ENCODE data around the gene TMC2.

Gene TMC2

GRCh38 chr20:2618815-2619214 is 82.4 kb downstream of the TMC2 start:
- peaks cover 9% of the 10 kb centered on the region for H3K36me3 Mint-ChIP-seq
- H3K27ac Mint-ChIP-seq: no peak overlapping the region
- H3K27me3 Mint-ChIP-seq: peaks cover 56% of the 10 kb centered on the region
- peaks cover 13% of the 10 kb centered on the region for H3K4me1 Mint-ChIP-seq
- peaks cover 2% of the 10 kb centered on the region for H3K9me3 Mint-ChIP-seq
- ATAC-seq: no peak
- H3K4me3 Mint-ChIP-seq: no peak overlapping the region

- Mint-ChIP-seq H3K36me3 (peaks cover 9% of the 10 kb centered on the region), H3K9me3 (peaks cover 2% of the 10 kb centered on the region), H3K27ac (no peak overlapping the region), H3K4me3 (no peak overlapping the region), H3K27me3 (peaks cover 56% of the 10 kb centered on the region), H3K4me1 (peaks cover 13% of the 10 kb centered on the region)
- no peak for ATAC-seq
These were observed 83.0 kb downstream of the TMC2 start for GRCh38 chr20:2619337-2619736.

GRCh38 chr20:2619961-2620595 is 83.7 kb downstream of the TMC2 start:
- H3K36me3 Mint-ChIP-seq: peaks cover 9% of the 10 kb centered on the region
- peaks cover 2% of the 10 kb centered on the region for H3K9me3 Mint-ChIP-seq
- no peak overlapping the region for H3K27ac Mint-ChIP-seq
- H3K27me3 Mint-ChIP-seq: peaks cover 59% of the 10 kb centered on the region
- H3K4me3 Mint-ChIP-seq: no peak overlapping the region
- ATAC-seq: no peak
- peaks cover 13% of the 10 kb centered on the region for H3K4me1 Mint-ChIP-seq

DNA sequence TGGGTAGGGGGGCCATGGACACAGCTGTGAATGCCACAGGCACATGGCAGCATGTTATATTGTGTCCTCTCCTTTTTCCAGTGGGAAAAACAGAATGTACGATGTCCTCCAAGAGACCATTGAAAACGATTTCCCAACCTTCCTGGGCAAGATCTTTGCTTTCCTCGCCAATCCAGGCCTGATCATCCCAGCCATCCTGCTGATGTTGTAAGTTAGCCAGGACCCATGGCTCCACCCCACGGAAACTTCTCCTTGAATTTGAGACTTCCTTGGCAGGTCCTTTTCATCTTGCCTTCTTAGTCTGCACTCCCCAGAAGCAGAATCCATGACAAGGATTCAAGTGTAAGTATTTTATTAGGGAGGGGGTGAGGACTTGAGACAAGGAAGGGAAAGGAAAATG is 87.8 kb downstream of the TMC2 start:
- Mint-ChIP-seq H3K4me3 (no peak overlapping the region), H3K27ac (no peak overlapping the region), H3K9me3 (peaks cover 10% of the 10 kb centered on the region), H3K4me1 (no peaks in the 10 kb centered on the region), H3K27me3 (peaks cover 41% of the 10 kb centered on the region), H3K36me3 (peaks cover 8% of the 10 kb centered on the region)
- ATAC-seq: no peak

- Mint-ChIP-seq H3K36me3 (no peaks in the 10 kb centered on the region), H3K4me3 (no peak overlapping the region), H3K27me3 (peaks cover 33% of the 10 kb centered on the region), H3K9me3 (peaks cover 8% of the 10 kb centered on the region), H3K27ac (no peak overlapping the region), H3K4me1 (no peaks in the 10 kb centered on the region)
- no peak for ATAC-seq
These were observed 88.7 kb downstream of the TMC2 start for GRCh38 chr20:2625062-2625461.

DNA sequence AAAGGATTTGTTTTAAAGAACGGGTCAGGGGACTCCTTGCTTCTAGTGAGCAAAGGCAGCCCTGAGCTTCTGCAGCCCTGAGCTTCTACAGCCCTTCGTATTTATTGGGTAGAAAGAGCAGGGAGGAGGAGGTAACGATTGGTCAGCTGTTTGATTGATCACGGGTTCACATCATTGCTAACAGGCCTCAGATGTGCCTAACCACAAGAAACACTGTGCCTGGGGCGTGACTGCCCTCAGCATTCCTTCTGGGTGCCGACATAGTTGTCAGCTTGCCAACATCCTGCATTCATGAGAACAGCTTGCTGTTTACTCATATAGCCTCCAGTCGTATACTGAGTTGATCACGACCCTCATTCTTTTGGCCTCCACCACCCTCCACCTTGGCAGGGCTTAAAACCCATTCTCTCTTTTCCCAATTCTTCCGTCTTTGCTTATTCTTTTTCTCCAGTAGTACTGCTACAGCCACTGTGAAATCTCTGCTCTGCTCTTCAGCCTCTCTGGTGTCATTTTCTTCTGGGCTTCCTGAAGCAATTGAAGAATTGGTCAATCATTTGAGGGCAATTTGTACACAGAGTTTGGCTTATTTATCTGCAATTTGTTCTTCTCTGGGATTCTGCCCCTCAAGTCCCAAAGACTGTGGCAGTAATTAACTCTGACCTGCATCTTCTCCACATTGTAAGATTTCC is 90.6 kb downstream of the TMC2 start:
- Mint-ChIP-seq H3K4me3 (no peak overlapping the region), H3K27me3 (peaks cover 28% of the 10 kb centered on the region), H3K36me3 (peaks cover 6% of the 10 kb centered on the region), H3K4me1 (no peaks in the 10 kb centered on the region), H3K9me3 (peaks cover 19% of the 10 kb centered on the region), H3K27ac (no peak overlapping the region)
- ATAC-seq: no peak

GRCh38 chr20:2631228-2631627 is 94.9 kb downstream of the TMC2 start:
- H3K9me3 Mint-ChIP-seq: peaks cover 17% of the 10 kb centered on the region
- peaks cover 19% of the 10 kb centered on the region for H3K27me3 Mint-ChIP-seq
- no peak overlapping the region for H3K4me3 Mint-ChIP-seq
- H3K27ac Mint-ChIP-seq: no peak overlapping the region
- H3K4me1 Mint-ChIP-seq: no peaks in the 10 kb centered on the region
- H3K36me3 Mint-ChIP-seq: peaks cover 6% of the 10 kb centered on the region
- no peak for ATAC-seq

GRCh38 chr20:2633381-2633780 is 97.0 kb downstream of the TMC2 start:
- H3K9me3 Mint-ChIP-seq: peaks cover 14% of the 10 kb centered on the region
- peaks cover 19% of the 10 kb centered on the region for H3K27me3 Mint-ChIP-seq
- no peak for ATAC-seq
- no peak overlapping the region for H3K27ac Mint-ChIP-seq
- no peaks in the 10 kb centered on the region for H3K4me1 Mint-ChIP-seq
- H3K4me3 Mint-ChIP-seq: no peak overlapping the region
- H3K36me3 Mint-ChIP-seq: peaks cover 6% of the 10 kb centered on the region

DNA sequence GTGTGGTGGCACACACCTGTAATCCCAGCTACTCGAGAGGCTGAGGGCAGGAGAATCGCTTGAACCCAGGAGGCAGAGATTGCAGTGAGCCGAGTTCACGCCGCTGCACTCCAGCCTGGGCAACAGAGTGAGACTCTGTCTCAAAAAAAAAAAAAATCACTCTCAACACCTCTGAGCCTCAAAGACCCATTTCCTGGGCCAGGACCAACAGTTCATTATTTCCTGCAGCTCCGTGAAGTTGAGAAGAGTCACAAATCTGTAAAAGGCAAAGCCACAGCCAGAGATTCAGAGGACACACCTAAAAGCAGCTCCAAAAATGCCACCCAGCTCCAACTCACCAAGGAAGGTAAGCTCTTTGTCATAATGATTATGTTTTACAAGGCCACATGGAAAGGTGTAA is 100.9 kb downstream of the TMC2 start:
- Mint-ChIP-seq H3K27me3 (peaks cover 9% of the 10 kb centered on the region), H3K36me3 (peaks cover 16% of the 10 kb centered on the region), H3K4me1 (no peaks in the 10 kb centered on the region), H3K27ac (no peak overlapping the region), H3K4me3 (no peak overlapping the region), H3K9me3 (no peaks in the 10 kb centered on the region)
- ATAC-seq: no peak

- Mint-ChIP-seq H3K4me3 (no peak overlapping the region), H3K27ac (no peak overlapping the region), H3K9me3 (no peaks in the 10 kb centered on the region), H3K4me1 (no peaks in the 10 kb centered on the region), H3K27me3 (no peaks in the 10 kb centered on the region), H3K36me3 (peaks cover 21% of the 10 kb centered on the region)
- no peak for ATAC-seq
These were observed 103.9 kb downstream of the TMC2 start for GRCh38 chr20:2640260-2640659.

GRCh38 chr20:2640899-2641298 is 104.5 kb downstream of the TMC2 start:
- ATAC-seq: no peak
- no peaks in the 10 kb centered on the region for H3K9me3 Mint-ChIP-seq
- peaks cover 21% of the 10 kb centered on the region for H3K36me3 Mint-ChIP-seq
- H3K27me3 Mint-ChIP-seq: no peaks in the 10 kb centered on the region
- no peaks in the 10 kb centered on the region for H3K4me1 Mint-ChIP-seq
- H3K27ac Mint-ChIP-seq: no peak overlapping the region
- H3K4me3 Mint-ChIP-seq: no peak overlapping the region

DNA sequence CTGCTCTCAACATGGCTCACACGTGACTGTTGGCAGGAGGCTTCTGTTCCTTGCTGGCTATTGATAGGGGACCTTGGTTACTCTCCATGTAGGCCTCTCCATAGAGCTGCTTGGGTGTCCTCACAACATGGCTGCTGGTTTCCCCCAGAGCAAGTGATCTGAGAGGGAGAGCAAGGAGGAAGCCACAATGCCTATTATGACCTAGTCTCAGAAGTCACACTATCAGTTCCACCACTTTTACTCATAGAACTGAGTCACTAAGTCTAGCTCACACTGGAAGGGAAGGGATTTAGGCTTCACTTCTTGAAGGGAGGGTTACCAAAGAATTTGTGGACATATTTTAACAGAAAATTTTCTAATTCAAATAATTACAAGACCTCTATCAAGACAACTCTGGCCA is 107.3 kb downstream of the TMC2 start:
- Mint-ChIP-seq H3K4me3 (no peak overlapping the region), H3K27ac (no peak overlapping the region), H3K4me1 (no peaks in the 10 kb centered on the region), H3K9me3 (no peaks in the 10 kb centered on the region), H3K27me3 (no peaks in the 10 kb centered on the region), H3K36me3 (peaks cover 21% of the 10 kb centered on the region)
- ATAC-seq: no peak

DNA sequence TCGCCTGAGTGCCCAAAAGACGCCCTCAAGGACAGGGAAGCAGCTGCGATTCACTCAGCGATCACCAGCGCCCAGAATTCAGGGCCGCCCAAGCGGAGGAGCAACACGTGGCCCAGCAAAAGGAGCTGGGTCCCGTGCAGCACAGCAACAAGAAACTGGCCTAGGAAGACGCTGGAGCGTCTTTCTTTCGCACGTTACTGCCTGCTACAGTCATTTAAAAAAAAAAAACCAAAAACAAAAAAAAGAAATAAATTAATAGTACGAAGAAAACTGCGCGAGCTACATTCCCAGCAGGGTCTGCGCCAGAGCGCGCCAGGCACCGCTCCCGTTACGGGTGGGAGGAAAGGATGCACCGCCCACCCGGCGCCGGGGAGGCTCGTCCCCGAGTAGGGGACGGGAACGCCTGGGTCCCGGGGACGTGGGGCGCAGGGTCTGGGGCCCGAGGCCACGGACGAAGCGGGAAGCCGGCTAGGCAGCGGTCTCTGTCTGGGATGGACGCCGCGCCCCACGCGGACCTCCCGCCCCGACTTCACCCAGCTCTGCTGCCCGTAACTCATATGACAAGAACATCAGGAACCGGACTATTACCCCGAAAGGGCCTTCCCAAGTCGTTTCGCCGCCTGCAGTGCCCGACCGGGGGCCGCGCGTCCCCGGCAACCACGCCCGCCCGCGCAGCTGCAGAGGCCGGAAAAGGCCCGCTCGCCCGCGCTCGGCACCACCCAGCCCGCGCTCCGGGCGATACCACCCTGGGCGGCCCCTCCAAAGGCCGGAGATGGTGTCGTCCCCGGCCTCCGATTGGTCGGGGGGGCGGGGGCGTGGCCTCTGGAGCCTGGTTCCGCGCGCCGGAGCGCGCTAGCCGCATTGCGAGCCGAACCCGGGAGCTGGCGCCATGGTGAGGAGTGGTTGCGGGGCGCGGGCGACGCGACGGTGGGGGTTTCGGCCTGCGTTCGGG is 115.7 kb downstream of the TMC2 start, which contains the start of gene NOP56:
Gene NOP56, plus strand, starts transcription at position 861 of the 952 bp plus-strand sequence. Its CDS starts 29 bp downstream, at position 890.
- no peaks in the 10 kb centered on the region for H3K9me3 Mint-ChIP-seq
- H3K27me3 Mint-ChIP-seq: no peaks in the 10 kb centered on the region
- peak; percentile 95 for ATAC-seq
- H3K4me1 Mint-ChIP-seq: peaks cover 37% of the 10 kb centered on the region
- peak within 1 kb of the TSS; percentile 99 for H3K4me3 Mint-ChIP-seq
- peaks cover 36% of the 10 kb centered on the region for H3K36me3 Mint-ChIP-seq
- peak within 1 kb of the TSS; percentile 95 for H3K27ac Mint-ChIP-seq

DNA sequence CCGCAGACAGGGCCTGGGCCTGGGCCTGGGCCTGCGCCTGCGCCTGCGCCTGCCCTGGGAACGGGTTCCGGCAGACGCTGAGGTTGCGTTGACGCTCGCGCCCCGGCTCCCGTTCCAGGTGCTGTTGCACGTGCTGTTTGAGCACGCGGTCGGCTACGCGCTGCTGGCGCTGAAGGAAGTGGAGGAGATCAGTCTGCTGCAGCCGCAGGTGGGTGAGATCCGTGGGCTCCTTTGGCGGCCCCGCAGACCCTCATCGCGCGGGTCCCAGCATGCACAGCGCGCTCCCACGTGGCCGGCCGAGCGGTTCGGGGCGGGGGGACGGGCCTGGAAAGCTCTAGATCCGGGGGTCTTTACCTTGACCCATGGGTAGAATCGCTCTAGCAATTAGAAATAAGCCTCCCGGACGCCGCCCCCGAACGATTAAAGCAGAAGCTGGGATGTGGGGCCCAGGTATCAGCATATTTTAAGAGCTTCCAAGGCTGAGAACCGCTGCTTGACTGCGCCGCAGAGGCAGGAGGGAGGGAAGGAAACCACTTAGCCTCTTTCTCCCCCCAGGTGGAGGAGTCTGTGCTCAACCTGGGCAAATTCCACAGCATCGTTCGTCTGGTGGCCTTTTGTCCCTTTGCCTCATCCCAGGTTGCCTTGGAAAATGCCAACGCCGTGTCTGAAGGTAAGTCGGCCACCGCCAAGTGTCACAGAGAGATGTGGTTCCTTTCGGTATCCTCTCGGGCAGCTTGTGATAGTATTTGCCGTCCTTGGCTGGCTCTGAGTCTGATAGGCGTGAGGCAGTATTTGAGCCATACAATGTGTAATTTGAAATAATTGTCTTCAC is 116.6 kb downstream of the TMC2 start:
- peaks cover 42% of the 10 kb centered on the region for H3K4me1 Mint-ChIP-seq
- peaks cover 45% of the 10 kb centered on the region for H3K36me3 Mint-ChIP-seq
- H3K27me3 Mint-ChIP-seq: no peaks in the 10 kb centered on the region
- peak overlapping the region; percentile 95 for H3K27ac Mint-ChIP-seq
- peak overlapping the region; percentile 99 for H3K4me3 Mint-ChIP-seq
- peak; percentile 74 for ATAC-seq
- H3K9me3 Mint-ChIP-seq: no peaks in the 10 kb centered on the region

All from stimulated activated memory B cell treated with anti-CD40 and anti-IgM and Interleukin-4, amounts not matched to agents 10 μg/mL and 1 μg/mL and 100 μg/mL, for 72 hours (primary cell).